PFSK-1 (cell line): ENCODE results near the gene KIAA0753.

Experiments used
- POLR2AphosphoS5 ChIP-seq: IDR thresholded peaks from 2 replicates; pipeline ENCODE4 v1.6.1; 2012; ENCODE audit warnings: low read depth, mild to moderate bottlenecking, control low read depth, low read length, moderate library complexity
- TAF1 ChIP-seq: IDR thresholded peaks from 2 replicates; pipeline ENCODE4 v1.6.1; 2012; ENCODE audit warnings: low read length, control low read depth, borderline replicate concordance; ENCODE audit not compliant: insufficient read depth

GRCh38 chr17:6591599-6592158 lies 48.8 kb downstream of the KIAA0753 start:
- no peak for TF ChIP-seq TAF1
- no peak for TF ChIP-seq POLR2AphosphoS5
